ENCODE measurements around the gene GCNT2.
A peak's percentile ranks its signal among the peaks of the same experiment; 100 is the strongest.
"Not testable (repeated sequence)": the region's sequence is repeated elsewhere in the genome, so short reads cannot be mapped to it uniquely, and the experiment has no call there.

GCNT2 gene

GRCh38 chr6:10615675-10616074 is 94.5 kb downstream of the GCNT2 start:
- no peak overlapping the region for H3K4me3 ChIP-seq (ENCODE audit: low read depth, low read length)
- H3K36me3 ChIP-seq = no peaks in the 10 kb centered on the region
- no peak for DNase-seq
- H3K27me3 ChIP-seq (ENCODE audit: insufficient read depth, low read depth, severe bottlenecking) = no peaks in the 10 kb centered on the region
- H3K9me3 ChIP-seq (ENCODE audit: severe bottlenecking) = peaks cover 4% of the 10 kb centered on the region
- H3K27ac ChIP-seq = no peak overlapping the region
- TF ChIP-seq, protein P1, sequence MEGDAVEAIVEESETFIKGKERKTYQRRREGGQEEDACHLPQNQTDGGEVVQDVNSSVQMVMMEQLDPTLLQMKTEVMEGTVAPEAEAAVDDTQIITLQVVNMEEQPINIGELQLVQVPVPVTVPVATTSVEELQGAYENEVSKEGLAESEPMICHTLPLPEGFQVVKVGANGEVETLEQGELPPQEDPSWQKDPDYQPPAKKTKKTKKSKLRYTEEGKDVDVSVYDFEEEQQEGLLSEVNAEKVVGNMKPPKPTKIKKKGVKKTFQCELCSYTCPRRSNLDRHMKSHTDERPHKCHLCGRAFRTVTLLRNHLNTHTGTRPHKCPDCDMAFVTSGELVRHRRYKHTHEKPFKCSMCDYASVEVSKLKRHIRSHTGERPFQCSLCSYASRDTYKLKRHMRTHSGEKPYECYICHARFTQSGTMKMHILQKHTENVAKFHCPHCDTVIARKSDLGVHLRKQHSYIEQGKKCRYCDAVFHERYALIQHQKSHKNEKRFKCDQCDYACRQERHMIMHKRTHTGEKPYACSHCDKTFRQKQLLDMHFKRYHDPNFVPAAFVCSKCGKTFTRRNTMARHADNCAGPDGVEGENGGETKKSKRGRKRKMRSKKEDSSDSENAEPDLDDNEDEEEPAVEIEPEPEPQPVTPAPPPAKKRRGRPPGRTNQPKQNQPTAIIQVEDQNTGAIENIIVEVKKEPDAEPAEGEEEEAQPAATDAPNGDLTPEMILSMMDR (IDR thresholded peaks at IDR 0.05; ENCODE audit: low read depth, low read length) = no peak

DNA sequence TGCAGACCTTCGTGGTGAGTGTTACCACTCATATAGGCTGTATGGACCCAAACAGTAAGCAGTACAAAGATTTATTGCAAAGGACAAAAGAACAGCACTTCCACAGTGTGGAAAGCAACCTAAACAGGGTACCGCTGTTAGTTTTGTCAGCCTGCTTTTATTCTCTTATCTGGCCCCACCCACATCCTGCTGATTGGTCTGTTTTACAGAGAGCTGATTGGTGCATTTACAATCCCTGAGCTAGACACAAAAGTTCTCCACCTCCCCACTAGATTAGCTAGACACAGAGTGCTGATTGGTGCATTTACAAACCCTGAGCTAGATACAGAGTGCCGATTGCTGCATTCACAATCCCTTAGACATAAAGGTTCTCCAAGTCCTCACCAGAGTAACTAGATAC is 95.1 kb downstream of the GCNT2 start:
- not testable (repeated sequence) for H3K9me3 ChIP-seq (ENCODE audit: severe bottlenecking); H3K27ac ChIP-seq; H3K27me3 ChIP-seq (ENCODE audit: insufficient read depth, low read depth, severe bottlenecking); H3K4me3 ChIP-seq (ENCODE audit: low read depth, low read length); H3K36me3 ChIP-seq; DNase-seq

- peaks cover 4% of the 10 kb centered on the region for H3K9me3 ChIP-seq (ENCODE audit: severe bottlenecking)
- no peaks in the 10 kb centered on the region for H3K36me3 ChIP-seq
- no peak overlapping the region for H3K4me3 ChIP-seq (ENCODE audit: low read depth, low read length)
- H3K27me3 ChIP-seq (ENCODE audit: insufficient read depth, low read depth, severe bottlenecking) = no peaks in the 10 kb centered on the region
- H3K27ac ChIP-seq = no peak overlapping the region
- TF ChIP-seq, protein P1 (IDR thresholded peaks at IDR 0.05; ENCODE audit: low read depth, low read length) = no peak
- DNase-seq = no peak
These were observed 96.0 kb downstream of the GCNT2 start for GRCh38 chr6:10617008-10617696.

DNA sequence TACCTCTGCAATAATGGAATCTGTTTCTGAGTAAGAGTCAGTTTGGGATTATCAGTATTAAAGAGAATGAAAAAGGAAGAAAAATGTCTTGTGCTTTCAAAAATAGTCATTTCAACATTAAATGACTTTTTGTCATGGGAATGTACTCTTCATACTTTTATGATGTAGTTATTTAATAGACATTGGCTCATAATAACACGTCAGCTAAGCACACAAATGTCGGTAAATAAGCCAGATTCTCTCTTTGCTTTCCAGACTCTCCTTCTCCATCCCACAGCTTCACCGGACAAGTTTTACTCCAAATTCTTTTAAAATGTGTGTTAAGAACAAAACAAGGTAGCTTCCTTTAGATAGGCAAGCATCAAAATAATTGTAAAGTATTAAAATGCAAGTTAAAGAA is 97.3 kb downstream of the GCNT2 start:
- Histone ChIP-seq H3K9me3 (ENCODE audit: severe bottlenecking) (peaks cover 4% of the 10 kb centered on the region), H3K4me3 (ENCODE audit: low read depth, low read length) (no peak overlapping the region), H3K27me3 (ENCODE audit: insufficient read depth, low read depth, severe bottlenecking) (no peaks in the 10 kb centered on the region), H3K36me3 (no peaks in the 10 kb centered on the region), H3K27ac (no peak overlapping the region)
- TF ChIP-seq, protein P1 (IDR thresholded peaks at IDR 0.05; ENCODE audit: low read depth, low read length) = no peak
- DNase-seq = no peak

GRCh38 chr6:10621213-10621612 is 100.1 kb downstream of the GCNT2 start:
- no peaks in the 10 kb centered on the region for H3K27me3 ChIP-seq (ENCODE audit: insufficient read depth, low read depth, severe bottlenecking)

DNA sequence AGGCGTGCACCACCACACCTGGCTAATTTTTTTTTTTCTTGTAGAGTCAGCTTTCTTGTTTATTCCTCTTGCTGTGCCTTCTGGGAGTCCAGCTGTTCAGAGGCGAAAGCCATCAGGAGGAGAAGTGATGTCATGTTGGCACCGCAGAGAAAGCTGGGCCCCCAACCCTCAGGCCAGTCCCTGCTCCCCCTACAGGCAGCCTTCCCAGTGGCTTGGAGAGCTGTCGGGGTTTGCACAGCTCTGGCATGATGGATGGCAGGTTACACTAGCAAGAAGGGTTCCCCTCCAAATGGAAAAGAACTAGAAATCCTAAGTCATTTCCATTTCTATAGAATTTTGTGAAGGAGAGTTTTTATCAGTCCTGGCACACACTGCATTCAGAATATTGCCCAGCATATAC is 100.7 kb downstream of the GCNT2 start:
- H3K4me3 ChIP-seq (ENCODE audit: low read depth, low read length) = no peak overlapping the region
- no peak for DNase-seq
- H3K36me3 ChIP-seq = no peaks in the 10 kb centered on the region
- no peak overlapping the region for H3K27ac ChIP-seq
- H3K27me3 ChIP-seq (ENCODE audit: insufficient read depth, low read depth, severe bottlenecking) = no peaks in the 10 kb centered on the region
- TF ChIP-seq, protein P1 (IDR thresholded peaks at IDR 0.05; ENCODE audit: low read depth, low read length) = peak; percentile 56
- H3K9me3 ChIP-seq (ENCODE audit: severe bottlenecking) = no peaks in the 10 kb centered on the region

More at GRCh38 chr6:10621213-10621612, 100.1 kb downstream of the GCNT2 start:
- no peak overlapping the region for H3K4me3 ChIP-seq (ENCODE audit: low read depth, low read length)
- no peak for DNase-seq
- TF ChIP-seq, protein P1 (IDR thresholded peaks at IDR 0.05; ENCODE audit: low read depth, low read length) = no peak
- H3K36me3 ChIP-seq = no peaks in the 10 kb centered on the region
- no peak overlapping the region for H3K27ac ChIP-seq
- H3K9me3 ChIP-seq (ENCODE audit: severe bottlenecking) = peaks cover under 1% of the 10 kb centered on the region

Data from WERI-Rb-1 (cell line).